Fibroblast of villous mesenchyme (primary cell): ENCODE data around the gene PTPRN2. TPM values are rescaled to one million over a fixed set of nuclear protein-coding genes. Genes with fewer than 3 reads are reported as not detected.

Source experiments
- DNase-seq: peaks from one replicate; pipeline ENCODE4 v3.0.0-alpha.2; 2010; ENCODE audit warnings: low read depth
- H3K4me3 ChIP-seq: 2 replicates; pipeline ENCODE4 v1.5.1; 2011; ENCODE audit warnings: low read depth, mild to moderate bottlenecking, low read length
- total RNA-seq: library from RNA; depleted of rRNA; stranded (reverse); fragments of >200 nt; gene quantifications from 2 replicates; pipeline ENCODE4 v1.2.3, GENCODE V29; 2012
- TF ChIP-seq, protein P1 (sequence below): IDR thresholded peaks from 2 replicates; pipeline ENCODE4 v1.5.1; 2012; ENCODE audit warnings: low read depth, mild to moderate bottlenecking, low read length; ENCODE audit not compliant: insufficient read depth

Gene PTPRN2
- total RNA-seq, 1 donor, result not detected

DNA sequence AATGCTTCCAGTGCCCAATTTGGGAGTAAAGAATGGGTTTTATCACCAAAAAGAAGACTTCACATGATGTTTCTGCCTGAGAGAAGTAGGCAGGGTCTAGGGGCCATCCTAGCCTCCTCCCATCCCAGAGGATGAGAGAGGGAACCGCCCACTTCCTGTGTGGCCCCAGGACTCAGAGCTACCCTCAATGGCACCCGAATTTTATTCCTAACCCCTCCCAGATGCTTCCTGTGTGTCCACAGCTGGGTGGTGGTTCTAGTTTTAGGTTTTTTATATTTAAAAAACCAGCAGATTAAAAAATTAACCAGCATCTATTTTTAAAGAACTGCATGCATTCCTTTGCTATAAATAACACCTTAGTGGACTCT, 583.5 kb downstream of the PTPRN2 start:
- TF ChIP-seq, protein P1, sequence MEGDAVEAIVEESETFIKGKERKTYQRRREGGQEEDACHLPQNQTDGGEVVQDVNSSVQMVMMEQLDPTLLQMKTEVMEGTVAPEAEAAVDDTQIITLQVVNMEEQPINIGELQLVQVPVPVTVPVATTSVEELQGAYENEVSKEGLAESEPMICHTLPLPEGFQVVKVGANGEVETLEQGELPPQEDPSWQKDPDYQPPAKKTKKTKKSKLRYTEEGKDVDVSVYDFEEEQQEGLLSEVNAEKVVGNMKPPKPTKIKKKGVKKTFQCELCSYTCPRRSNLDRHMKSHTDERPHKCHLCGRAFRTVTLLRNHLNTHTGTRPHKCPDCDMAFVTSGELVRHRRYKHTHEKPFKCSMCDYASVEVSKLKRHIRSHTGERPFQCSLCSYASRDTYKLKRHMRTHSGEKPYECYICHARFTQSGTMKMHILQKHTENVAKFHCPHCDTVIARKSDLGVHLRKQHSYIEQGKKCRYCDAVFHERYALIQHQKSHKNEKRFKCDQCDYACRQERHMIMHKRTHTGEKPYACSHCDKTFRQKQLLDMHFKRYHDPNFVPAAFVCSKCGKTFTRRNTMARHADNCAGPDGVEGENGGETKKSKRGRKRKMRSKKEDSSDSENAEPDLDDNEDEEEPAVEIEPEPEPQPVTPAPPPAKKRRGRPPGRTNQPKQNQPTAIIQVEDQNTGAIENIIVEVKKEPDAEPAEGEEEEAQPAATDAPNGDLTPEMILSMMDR, result no peak
- no peak overlapping the region for H3K4me3 ChIP-seq
- DNase-seq, result no peak

DNA sequence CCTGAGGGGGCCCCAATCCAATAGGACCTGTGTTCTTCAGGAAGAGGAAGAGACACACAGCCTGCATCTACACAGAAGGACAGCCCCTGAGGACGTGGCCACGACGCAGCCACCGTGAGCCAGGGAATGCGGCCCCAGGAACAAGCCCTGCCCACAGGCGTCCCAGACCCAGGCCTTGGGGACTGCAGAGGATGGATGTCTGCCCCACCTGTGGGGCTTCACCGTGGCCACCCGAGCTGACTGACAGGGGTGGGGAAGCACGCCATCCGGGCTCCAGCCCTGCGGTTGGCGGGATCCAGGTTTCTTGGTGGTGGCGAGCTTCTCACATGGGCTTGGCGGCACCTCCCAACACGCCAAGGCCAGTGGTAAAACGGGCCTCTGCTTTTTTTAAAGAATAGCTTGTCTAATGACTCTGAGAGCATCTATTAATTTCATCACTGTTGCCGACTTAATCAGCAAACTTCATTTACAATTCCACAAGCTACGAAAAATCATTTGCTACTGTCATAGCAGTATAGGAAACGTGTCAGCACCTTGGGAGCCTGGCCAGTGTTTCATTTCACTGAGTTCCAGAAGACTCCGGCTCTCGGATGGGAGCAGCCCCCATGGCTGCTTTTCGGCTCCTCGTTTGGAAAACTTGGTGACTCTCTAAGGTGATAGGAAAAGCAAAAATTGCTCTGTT, 584.0 kb downstream of the PTPRN2 start:
- DNase-seq, result no peak
- no peak overlapping the region for H3K4me3 ChIP-seq
- TF ChIP-seq, protein P1, result no peak

DNA sequence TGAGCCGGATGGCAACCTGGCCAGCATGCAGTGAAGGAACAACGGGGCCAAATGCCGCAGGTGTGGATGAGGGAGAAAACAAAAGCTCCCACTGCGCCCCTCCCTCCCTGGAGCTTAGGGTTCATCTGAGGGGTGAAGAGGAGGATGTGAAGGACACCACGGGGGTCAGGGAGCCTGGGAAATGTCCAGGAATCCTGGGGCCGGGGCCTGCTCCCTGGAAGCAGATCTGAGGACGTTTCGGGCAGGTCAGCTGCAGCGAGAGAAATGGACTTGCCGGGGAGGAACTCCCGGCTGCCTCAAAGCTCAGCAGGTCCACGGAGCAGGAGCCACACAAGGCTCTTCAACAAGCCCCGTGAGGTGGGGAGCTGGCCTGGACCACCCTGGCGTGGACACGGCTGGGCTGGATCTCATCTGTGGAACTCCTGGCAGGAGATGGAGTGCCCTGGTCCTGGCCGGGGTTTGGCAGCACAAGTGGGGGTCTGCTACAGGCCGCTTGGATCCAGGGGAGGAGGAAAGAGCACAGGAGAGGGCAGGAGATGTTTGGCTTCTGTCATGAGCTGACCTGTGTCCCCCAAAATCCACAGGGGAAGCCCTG, 585.0 kb downstream of the PTPRN2 start:
- TF ChIP-seq, protein P1, result no peak
- DNase-seq, result no peak
- H3K4me3 ChIP-seq, result no peak overlapping the region

DNA sequence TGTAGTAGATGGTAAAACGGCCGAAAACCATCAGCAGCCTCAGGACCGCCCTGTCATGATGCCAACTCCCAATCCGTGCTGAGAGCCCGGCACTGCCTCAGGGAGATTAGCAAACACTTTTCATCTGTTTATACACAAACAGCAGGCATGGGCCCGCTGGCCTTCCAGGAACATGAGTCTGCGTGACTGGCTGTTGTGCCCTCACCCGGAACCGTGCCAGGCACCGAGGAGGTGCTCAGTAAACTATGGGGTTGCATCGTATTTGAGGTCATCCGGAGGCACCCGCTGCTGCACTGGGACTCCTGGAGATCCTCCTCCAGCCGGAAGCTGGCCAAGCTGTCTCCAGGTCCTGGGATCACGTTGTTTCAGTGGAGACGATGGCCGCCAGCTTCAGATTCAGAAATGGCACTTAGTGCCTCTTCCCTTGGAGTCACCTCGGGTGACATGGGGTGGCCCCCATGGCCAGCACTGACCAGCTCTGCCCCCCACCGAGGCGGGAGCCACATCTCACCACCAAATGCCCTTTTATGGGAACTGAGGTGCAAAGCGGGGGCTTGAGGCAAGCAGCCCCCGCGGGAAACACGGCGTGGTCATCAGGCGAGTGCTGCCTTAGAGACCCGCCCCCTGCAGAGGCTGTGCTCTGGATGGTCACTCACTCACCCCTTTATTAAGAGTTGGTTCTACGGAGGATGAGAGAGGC, 585.9 kb downstream of the PTPRN2 start:
- DNase-seq, result no peak
- TF ChIP-seq, protein P1, result no peak

DNA sequence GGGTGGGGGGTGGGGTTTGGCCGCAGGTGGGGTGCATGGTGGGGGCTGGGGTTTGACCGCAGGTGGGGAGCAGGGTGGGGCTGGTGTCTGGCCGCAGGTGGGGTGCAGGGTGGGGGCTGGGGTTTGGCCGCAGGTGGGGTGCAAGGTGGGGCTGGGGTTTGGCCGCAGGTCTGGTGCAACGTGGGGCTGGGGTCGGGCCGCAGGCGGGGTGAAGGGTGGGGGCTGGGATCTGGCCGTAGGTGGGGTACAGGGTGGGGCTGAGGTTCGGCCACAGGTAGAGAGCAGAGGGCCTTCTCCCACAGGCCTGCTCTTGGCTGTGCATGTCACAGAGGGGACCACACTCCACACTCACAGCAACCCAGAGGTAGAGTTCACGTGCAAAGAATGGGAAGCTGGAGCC, 586.6 kb downstream of the PTPRN2 start:
- DNase-seq, result no peak
- TF ChIP-seq, protein P1, result no peak
- no peak overlapping the region for H3K4me3 ChIP-seq

More for the DNA sequence above, 585.9 kb downstream of the PTPRN2 start:
- H3K4me3 ChIP-seq, result no peak overlapping the region

DNA sequence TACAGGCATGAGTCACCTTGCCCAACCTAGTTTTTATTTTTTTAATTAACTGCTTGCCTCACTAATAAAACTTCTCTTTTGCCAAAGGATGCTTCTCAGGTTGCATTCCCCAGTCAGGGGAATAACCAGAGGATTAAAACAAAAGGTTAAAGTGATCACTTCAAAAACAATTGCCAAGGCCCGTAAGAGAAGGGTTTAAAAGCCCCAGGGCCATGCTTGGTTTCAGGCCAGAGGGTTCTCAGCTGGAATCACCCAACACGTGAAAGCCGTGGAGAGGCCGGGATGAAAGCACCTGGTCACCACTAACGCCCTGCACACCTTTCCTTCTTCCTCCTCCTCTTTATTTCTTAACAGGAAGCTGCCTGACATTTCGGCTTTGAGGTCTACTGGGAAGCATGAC, 587.5 kb downstream of the PTPRN2 start:
- TF ChIP-seq, protein P1, result no peak
- DNase-seq, result no peak
- H3K4me3 ChIP-seq, result no peak overlapping the region
